ENCODE results near the gene MRPL51. TPM values are rescaled to one million over a fixed set of nuclear protein-coding genes. Genes with fewer than 3 reads are reported as not detected.

Gene MRPL51
- total RNA-seq, 2 experiments from 2014 or later, result 152 to 338 TPM

GRCh38 chr12:6532927-6533652, 40.0 kb upstream of the MRPL51 start:
- Histone ChIP-seq H4K20me1 (ENCODE audit: insufficient read depth, low read length) (peaks cover 11% of the 10 kb centered on the region; the same call in 1 of the 2 replicates), H3K79me2 (ENCODE audit: insufficient read depth, low read depth, low read length) (peaks cover 43% of the 10 kb centered on the region), H3K36me3 (ENCODE audit: insufficient read depth, low read length) (peaks cover 82% of the 10 kb centered on the region), H3K9me3 (ENCODE audit: low read length) (no peaks in the 10 kb centered on the region), H2AFZ (ENCODE audit: low read length) (peak overlapping the region; percentile 64; the same call in 1 of the 2 replicates), H3K9me2 (ENCODE audit: insufficient read depth, low read length) (no peaks in the 10 kb centered on the region), H3K27ac (ENCODE audit: low read depth, low read length, poor library complexity, severe bottlenecking) (peak overlapping the region; percentile 95), H3K4me2 (ENCODE audit: low read length) (peak overlapping the region; percentile 91), H3K4me1 (ENCODE audit: insufficient read depth, low read length, poor library complexity, severe bottlenecking) (peaks cover 36% of the 10 kb centered on the region), H3K4me3 (ENCODE audit: low read depth, low read length, poor library complexity, severe bottlenecking) (peak overlapping the region; percentile 93)
- peak; percentile 71 for DNase-seq (ENCODE audit: low spot score)
- POLR2A ChIA-PET, result interaction anchor here (0.6 to 1.8 kb wide), 8 partner anchors 15 to 105 kb away, joined by 3 to 7 read pairs (median 4); partner anchors contain the start of genes NCAPD2 and VAMP1
- TF ChIP-seq, protein P1, sequence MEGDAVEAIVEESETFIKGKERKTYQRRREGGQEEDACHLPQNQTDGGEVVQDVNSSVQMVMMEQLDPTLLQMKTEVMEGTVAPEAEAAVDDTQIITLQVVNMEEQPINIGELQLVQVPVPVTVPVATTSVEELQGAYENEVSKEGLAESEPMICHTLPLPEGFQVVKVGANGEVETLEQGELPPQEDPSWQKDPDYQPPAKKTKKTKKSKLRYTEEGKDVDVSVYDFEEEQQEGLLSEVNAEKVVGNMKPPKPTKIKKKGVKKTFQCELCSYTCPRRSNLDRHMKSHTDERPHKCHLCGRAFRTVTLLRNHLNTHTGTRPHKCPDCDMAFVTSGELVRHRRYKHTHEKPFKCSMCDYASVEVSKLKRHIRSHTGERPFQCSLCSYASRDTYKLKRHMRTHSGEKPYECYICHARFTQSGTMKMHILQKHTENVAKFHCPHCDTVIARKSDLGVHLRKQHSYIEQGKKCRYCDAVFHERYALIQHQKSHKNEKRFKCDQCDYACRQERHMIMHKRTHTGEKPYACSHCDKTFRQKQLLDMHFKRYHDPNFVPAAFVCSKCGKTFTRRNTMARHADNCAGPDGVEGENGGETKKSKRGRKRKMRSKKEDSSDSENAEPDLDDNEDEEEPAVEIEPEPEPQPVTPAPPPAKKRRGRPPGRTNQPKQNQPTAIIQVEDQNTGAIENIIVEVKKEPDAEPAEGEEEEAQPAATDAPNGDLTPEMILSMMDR (conservative IDR thresholded peaks at IDR 0.05; ENCODE audit: low read length), result no peak
- no peak for TF ChIP-seq EZH2phosphoT487 (IDR thresholded peaks at IDR 0.05; ENCODE audit: borderline replicate concordance, low read depth, low read length)
- BruUV-seq (replicated peaks), result no TSS peak
- intact Hi-C loops (cut with micrococcal nuclease; ENCODE audit: unreplicated experiment), result loop anchor here (1.0 to 5.0 kb wide), 2 partner anchors 110 to 196 kb away; no protein-coding TSS in a partner anchor
- CTCF ChIA-PET (ENCODE audit: unreplicated experiment), result interaction anchor here (1.0 kb wide), 1 partner anchor 21 kb away, joined by 3 read pairs; no protein-coding TSS in a partner anchor

- no peak for TF ChIP-seq EZH2phosphoT487 (IDR thresholded peaks at IDR 0.05; ENCODE audit: borderline replicate concordance, low read depth, low read length)
- TF ChIP-seq, protein P1 (conservative IDR thresholded peaks at IDR 0.05; ENCODE audit: low read length), result no peak
- POLR2A ChIA-PET, result interaction anchor here (0.6 to 1.8 kb wide), 9 partner anchors 14 to 104 kb away, joined by 3 to 7 read pairs (median 4); partner anchors contain the start of genes NCAPD2 and VAMP1
- DNase-seq (ENCODE audit: low spot score), result peak; percentile 52
- Histone ChIP-seq H3K9me2 (ENCODE audit: insufficient read depth, low read length) (no peaks in the 10 kb centered on the region), H3K4me3 (ENCODE audit: low read depth, low read length, poor library complexity, severe bottlenecking) (peak overlapping the region; percentile 93), H3K36me3 (ENCODE audit: insufficient read depth, low read length) (peaks cover 82% of the 10 kb centered on the region), H3K4me1 (ENCODE audit: insufficient read depth, low read length, poor library complexity, severe bottlenecking) (peaks cover 28% of the 10 kb centered on the region), H4K20me1 (ENCODE audit: insufficient read depth, low read length) (peaks cover 11% of the 10 kb centered on the region; the same call in 1 of the 2 replicates), H3K79me2 (ENCODE audit: insufficient read depth, low read depth, low read length) (peaks cover 43% of the 10 kb centered on the region), H3K4me2 (ENCODE audit: low read length) (peak overlapping the region; percentile 91), H2AFZ (ENCODE audit: low read length) (no peak overlapping the region), H3K9me3 (ENCODE audit: low read length) (no peaks in the 10 kb centered on the region), H3K27ac (ENCODE audit: low read depth, low read length, poor library complexity, severe bottlenecking) (peak overlapping the region; percentile 95)
- CTCF ChIA-PET (ENCODE audit: unreplicated experiment), result interaction anchor here (1.0 kb wide), 1 partner anchor 22 kb away, joined by 3 read pairs; no protein-coding TSS in a partner anchor
- intact Hi-C loops (cut with micrococcal nuclease; ENCODE audit: unreplicated experiment), result loop anchor here (5.0 kb wide), 1 partner anchor 195 kb away; no protein-coding TSS in a partner anchor
- BruUV-seq (replicated peaks), result no TSS peak
Measured at GRCh38 chr12:6532051-6532926, 39.2 kb upstream of the MRPL51 start.

Measured in OCI-LY7 (cell line).